Measurements from ENCODE around the gene MAST4.

DNA sequence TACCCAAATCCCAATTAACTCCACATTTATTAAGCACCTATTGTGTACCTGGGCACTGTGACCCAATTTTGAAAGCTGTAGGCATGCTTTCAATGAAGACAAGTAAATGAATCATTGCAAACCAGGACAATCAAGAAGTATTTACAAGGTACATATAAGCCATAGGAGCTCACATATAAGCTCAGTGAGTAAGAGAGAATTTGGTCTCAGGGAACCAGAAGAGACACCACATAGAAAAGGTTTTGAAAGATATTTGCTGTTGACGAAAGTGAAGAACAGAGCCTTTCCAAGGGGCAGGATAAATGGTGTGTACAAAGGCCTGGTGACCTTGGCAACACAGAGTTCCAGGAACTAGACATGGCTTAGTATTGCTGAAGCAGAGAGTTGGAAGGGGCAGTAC, 412.8 kb downstream of the MAST4 start:
- TF ChIP-seq, protein P1, sequence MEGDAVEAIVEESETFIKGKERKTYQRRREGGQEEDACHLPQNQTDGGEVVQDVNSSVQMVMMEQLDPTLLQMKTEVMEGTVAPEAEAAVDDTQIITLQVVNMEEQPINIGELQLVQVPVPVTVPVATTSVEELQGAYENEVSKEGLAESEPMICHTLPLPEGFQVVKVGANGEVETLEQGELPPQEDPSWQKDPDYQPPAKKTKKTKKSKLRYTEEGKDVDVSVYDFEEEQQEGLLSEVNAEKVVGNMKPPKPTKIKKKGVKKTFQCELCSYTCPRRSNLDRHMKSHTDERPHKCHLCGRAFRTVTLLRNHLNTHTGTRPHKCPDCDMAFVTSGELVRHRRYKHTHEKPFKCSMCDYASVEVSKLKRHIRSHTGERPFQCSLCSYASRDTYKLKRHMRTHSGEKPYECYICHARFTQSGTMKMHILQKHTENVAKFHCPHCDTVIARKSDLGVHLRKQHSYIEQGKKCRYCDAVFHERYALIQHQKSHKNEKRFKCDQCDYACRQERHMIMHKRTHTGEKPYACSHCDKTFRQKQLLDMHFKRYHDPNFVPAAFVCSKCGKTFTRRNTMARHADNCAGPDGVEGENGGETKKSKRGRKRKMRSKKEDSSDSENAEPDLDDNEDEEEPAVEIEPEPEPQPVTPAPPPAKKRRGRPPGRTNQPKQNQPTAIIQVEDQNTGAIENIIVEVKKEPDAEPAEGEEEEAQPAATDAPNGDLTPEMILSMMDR (conservative IDR thresholded peaks at IDR 0.05; ENCODE audit: low read length), result no peak
- no peak for TF ChIP-seq EZH2phosphoT487 (IDR thresholded peaks at IDR 0.05; ENCODE audit: borderline replicate concordance, low read depth, low read length)
